HG02610 (cell line): ENCODE data around the gene TRIM66.
A peak's percentile ranks its signal among the peaks of the same experiment; 100 is the strongest.
"Not testable (repeated sequence)": the region's sequence is repeated elsewhere in the genome, so short reads cannot be mapped to it uniquely, and the experiment has no call there.

Experiments used
- ATAC-seq: cut with Tn5 transposase; IDR thresholded peaks from one replicate; pipeline ENCODE4 v1.9.1; 2021; ENCODE audit warnings: mild to moderate bottlenecking, moderate library complexity; ENCODE audit not compliant: unreplicated experiment

The TRIM66 gene

DNA sequence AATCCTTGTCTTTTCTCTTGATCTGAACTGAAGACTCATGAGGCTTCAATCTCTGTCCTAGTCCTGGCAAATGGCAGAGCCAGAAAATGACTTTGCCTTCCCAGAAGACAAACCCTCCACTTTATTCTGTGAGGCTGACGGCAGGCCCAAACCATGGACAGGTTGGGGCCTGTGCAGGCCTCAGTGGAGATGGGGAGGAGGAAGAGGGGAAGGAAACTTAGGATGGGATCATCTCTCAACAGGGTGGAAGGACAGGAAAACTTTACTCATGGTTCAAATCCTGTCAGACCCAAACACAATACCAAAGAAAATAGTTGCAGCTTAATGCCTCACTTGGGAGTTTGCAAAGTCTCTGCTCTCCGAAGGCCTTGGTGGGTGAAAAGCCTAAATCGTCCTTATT, 10.0 kb upstream of the TRIM66 start:
- ATAC-seq = no peak

DNA sequence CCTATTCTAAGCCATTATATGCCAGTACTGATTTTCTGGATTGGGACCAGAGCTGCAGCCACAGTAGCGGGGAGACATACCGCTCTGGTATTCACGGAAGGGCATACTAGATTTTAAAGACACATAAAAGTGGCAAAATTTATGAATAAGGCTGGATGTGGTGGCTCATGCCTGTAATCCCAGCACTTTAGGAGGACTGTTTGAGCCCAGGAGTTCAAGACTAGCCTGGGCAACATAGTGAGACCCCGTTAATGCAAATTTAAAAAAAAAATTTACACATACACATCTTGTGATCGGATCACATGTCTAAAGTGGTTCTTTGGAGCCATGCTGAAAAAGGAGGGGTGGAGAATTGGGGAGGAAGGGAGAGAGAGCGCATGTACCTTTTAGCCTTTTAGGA, 9.1 kb upstream of the TRIM66 start:
- no peak for ATAC-seq

DNA sequence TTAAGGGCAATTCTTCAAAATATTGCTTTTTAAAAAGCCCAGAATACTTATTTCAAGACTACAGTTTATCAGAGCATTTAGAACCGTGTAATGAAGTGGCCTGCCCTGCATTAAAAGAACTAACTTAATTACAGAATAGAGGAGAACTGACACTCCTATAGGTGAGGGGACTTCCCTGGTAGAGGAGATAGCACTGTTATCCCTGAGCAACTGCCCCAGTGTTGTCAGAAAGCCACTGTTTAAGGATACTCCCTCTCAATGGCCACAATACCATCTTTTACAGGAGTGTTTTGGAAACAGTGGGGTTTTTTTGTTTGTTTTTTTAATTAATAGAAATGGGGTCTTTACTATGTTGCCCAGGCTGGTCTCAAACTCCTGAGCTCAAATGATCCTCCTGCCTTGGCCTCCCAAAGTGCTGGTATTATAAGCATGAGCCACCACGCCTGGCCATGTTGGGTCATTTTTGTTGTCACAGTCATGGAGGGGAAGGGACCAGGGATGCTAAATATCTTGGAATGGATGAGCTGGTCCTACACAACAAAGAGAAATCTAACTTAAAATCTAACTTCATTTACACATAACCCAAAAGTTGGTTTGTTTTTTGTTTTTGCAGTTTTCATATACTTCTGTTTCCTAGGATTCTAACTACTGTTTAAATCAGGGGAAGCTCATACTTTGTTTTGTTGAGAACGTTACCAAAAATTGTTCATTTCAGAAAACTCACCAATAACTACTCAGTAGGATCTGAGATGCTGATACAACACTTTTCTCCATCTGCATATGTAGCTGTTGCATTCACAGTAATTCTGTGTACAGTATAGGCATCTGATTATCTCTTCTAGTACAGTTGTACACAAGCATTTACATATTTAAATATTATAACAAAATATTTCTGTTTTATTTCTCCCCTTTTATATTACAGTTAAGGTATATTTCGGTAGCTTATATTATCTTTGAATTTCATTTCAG, 8.2 kb upstream of the TRIM66 start:
- no peak for ATAC-seq

DNA sequence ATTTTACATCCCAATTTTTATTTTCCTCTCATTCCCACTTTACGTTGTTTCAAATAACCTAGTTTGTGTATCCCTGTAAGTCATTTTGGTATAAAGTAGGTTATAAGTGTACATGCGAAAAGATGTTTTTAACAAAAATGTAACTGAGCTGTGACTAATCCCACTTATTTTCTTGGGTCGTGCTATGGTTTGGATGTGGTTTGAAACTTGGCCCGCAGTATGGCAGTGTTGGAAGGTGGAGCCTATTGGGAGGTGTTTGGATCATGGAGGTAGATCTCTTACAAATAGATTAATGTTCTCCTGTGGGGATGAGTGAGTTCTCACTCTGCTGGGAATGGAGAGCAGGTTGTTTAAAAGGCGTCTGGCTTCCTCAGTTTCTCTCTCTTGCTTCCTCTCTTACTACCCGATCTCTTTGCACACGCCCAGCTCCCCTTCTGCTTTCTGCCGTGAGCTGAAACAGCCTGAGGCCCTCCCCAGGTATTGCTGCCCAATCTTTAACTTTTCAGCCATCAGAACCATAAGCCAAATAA, 7.3 kb upstream of the TRIM66 start:
- ATAC-seq = no peak

DNA sequence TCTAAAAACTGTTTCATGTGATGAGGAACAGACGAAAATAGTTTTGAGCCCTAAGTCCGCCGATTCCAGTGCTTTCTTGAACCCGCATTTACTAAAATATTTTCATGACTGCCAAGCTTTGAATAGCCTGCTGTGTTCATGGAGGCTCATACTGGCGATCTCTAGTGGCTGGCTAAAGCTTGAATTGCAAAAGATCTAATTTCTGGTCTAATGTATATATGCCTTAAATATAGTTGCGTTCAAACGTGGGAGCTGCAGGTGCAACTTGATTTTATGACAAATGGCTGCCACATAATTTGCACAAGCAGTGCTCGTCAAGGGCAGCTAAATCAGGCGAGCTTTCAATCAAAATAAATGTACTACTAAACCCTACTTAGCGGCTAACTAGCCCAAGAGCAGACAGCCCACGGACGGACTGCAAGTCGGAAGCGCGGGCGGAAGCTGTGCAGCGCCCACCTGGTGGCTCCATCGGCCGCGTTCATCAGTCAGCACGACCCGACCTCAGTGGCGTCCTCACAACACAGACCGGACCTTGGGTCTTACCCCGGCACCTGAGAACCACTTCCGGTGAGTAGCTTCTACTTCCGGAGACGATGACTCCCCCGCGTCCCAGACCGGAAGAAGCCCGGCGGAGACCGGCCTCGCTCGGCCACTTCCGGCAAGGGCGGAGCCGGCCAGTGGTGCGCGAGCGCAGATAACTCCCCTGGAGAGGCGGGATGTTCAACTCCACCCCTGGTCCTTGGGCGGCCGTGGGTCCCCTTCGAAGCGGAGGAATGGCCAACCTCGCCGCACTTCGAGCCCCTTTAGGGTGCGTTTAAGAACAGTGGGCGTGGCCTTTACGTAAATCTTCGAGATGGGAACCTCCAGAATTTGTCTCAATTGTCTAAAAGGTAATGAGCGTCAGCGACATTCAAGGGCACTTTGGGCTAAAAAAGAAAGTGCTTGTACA, 6.2 kb upstream of the TRIM66 start:
- peak; percentile 93 for ATAC-seq

DNA sequence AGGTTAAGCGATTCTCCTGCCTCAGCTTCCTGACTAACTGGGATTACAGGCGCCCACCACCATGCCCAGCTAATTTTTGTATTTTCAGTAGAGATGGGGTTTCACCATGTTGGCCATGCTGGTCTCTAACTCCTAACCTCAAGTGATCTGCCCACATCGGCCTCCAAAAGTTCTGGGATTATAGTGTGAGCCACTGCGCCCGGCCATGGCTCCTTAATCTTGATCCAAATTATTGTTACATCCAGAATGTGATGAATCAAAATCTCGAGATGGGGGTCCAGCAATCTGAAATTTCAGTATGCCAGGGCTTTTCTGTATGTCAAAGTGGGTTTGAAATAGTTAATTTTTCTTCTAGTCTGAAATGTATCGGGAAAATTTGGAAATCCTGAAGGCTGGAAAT, 3.9 kb upstream of the TRIM66 start:
- ATAC-seq = no peak

DNA sequence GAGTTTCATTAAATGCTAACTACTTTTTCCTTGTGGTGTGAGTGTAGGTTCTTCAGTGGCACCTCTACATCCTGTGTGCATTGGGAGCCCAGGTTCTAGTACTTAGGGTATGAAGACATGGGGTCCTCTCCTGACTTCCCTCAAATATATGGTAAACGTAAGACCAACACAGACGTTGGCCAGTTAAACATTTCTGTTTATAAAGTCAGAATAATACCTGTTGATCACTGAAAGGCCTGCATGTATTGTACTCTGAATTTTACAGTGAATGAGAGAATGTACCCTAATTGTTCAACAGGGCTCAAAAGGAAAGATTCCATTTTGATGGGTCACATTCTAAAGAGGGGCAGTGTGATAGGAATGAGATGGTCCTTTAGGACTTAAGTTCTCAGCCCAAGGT, 3.4 kb upstream of the TRIM66 start:
- no peak for ATAC-seq

DNA sequence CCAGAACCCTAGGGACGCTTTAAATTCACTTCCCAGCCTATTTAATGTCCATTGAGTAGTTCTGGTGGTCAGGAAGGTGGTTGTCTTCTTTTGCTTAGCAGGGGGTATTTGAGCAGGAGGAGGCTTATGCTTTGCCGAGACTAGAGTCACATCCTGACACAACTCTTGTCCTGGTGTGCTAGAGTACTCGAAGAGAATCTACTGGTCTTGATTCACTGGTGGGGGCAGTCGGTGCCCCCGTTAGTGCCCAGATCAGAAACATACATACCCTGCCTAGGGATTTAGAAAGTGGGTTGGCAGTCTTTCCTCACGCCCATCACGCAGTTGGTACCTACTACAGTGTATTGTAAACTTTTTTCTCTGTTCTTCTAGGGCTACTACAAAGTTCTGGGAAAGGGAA, 2.8 kb upstream of the TRIM66 start:
- ATAC-seq = no peak

DNA sequence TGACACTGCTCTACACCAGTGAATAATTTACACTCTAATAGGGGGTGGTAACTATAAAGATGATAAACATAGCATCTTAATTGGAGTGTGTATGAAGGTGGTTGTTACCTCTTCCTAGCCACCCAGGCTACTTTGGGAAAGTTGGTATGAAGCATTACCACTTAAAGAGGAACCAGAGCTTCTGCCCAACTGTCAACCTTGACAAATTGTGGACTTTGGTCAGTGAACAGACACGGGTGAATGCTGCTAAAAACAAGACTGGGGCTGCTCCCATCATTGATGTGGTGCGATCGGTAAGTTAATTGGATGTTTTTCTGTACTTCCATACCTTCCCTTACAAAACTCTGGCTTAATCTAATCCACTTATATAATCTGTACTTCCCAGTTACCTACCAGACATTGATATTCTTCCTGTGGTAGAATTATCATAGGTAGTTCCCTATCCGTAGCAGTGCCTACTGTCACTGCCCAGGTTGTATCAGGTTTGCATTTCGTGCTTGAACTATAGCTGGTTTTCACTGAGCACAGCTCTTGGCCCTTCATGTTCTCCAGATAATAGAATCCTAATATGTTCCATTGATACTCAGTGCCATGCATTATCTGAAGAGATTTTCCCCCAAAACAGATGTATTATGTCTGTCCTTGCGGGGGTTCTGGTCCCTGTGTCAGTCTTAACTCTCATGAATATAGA, 2.3 kb upstream of the TRIM66 start:
- ATAC-seq = no peak

DNA sequence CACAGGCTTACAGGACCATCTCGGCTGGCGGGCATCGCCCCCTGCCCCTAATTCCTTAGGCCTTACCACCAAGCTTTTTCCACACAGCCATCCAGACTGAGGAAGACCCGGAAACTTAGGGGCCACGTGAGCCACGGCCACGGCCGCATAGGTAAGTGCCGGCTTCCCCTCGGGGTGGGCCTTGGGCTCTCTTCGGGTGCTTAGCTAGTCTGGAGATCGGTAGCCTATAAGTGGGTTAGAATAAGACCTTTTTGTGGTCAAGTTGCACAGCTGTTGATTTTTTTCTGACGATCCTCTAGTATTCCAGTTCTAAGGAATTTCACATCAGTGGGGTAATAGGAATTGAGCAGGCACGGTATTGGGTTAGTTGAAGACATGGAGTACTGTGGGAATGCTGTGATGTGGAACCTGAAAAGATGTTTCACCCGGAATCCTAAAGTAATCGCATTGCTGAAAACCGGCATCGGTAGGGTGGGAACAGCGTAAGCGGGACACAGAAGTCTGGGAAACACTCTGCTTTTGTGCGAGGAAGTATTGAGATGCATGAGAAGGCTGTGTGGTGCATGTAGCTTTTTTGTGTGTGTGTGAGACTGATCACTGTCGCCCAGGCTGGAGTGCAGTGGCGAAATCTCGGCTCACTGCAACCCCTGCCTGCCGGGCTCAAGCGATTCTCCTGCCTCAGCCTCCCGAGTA, 796 bp upstream of the TRIM66 start:
- ATAC-seq = no peak

DNA sequence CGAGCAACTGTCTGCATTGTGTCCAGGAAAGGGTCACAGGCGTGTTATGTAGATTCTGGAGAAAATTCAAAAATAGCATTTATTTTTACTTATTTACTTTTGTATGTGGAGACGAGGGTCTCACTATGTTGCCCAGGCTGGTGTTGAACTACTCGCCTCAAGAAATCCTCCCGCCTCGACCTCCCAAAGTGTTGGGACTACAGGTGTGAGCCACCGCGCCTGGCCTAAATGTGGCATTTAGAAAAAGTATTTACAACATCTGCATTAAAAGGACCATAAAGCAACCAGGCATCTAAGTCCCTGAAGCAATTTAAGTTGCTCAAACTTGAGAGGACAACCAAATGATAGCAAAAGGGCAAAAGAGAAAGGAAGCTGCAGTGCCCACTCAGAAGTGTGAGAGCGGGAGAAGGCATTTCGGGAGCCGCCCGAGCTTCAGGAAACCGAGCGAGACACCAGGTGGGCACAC, 595 bp downstream of the TRIM66 start:
- no peak for ATAC-seq

DNA sequence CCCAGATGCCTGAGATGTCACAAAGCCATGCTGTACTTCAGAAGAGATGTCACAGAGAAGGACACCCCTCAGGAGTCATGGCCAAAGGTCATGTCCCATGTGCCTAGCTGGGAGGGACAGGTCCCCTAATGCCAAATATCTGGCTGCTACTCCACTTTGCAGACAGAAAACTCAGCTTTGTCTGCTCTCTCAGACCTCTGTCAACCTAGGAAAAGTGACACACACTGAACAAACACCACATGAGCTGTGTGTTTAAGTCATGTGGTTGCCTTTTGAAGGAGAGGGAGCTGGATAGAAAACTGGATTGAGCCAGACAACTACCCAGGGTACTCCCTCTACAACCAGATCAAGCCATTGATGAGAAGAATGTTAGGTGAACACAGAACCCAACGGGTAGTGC, 3.5 kb downstream of the TRIM66 start:
- ATAC-seq = no peak

DNA sequence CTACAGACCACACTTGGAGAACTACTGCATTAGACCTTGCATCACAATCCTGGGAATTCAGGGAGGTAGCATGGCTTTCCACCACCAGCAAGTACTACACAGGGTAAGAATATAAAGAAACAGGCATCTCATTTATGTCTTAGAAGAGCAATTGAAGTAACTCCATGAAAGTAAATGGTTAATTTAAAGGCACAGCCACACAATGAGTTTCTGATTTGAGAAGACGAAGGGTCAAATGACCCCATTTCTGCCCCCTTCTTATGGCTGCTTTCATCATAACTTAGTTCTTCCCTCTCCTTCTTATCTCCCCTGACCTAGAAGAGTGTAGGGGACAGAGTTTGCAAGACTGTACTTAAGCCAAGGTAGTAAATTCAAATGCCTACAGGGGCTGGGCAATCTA, 6.0 kb downstream of the TRIM66 start:
- ATAC-seq = no peak

DNA sequence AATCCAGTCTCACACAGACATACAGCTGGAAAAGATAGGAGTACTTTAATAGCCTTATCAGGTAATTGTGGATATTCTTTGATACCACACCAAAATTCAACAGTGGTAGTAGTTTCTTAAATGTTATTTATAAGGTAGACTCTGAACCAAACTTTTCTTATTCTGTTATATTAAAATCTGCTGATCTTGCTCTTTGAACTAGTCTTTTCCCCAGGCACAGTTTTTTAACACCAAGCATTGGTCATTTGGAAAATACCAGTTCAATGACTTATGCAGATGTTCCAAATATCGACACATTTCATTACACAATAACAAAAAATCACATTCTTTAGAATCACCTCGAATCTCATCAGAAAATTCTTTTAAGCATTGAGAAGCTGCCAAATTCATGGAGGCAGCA, 7.6 kb downstream of the TRIM66 start:
- no peak for ATAC-seq

DNA sequence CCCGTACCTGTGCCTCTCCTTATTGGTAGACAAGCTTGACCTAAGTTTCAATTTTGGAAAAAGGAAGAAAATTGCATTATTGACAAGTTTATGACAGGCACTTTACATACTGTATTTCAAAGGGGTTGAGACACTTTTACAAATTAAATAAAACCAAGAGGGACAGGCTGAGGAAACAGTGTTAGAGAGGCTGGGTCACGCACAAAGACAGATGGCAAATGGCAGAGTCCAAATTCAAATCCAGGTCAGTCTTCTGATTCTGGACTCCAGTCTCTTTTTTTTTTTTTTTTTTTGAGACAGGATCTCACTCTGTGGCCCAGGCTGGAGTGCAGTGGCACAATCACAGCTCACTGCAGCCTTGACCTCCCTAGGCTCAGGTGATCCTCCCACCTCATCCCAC, 10.1 kb downstream of the TRIM66 start:
- ATAC-seq = no peak

DNA sequence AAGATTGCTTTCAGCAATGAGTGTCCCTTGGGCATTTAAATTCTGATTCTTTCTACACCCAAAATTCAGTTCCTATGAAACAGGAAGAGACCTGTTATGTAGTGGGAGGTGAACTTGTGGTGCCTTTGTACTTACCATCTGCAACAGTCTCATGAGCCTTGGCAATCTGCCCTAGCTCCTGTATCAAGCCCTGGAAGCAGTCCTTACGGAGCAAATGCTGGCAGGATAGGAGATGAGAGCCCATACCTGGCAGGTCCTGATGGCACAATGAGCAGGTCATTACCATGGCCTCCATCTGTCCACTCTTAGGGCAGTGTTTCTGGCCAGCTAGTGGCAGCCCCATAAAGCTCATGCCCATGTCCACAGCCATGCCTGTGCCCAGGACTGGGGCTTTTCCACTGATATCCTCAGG, 10.8 kb downstream of the TRIM66 start:
- ATAC-seq = no peak

DNA sequence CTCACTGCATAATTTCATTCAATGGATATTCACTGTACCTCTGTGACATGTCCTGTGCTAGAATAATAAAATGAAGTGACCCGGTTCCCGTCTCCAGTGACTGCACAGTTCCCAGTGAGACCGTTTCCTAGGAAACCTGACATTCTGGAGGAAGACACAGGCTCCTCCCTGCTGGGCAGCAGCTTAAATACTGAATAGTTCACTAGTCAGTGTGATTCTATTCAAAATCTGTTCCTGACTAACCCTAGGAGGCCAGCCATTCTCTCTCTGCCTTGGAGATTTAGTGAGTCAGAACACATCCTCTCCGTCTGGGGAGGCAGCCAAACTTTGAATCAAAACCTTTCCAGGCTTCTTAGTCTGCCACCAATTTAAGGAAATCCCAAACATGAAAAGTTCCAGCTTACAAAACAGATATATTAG, 11.3 kb downstream of the TRIM66 start:
- no peak for ATAC-seq

DNA sequence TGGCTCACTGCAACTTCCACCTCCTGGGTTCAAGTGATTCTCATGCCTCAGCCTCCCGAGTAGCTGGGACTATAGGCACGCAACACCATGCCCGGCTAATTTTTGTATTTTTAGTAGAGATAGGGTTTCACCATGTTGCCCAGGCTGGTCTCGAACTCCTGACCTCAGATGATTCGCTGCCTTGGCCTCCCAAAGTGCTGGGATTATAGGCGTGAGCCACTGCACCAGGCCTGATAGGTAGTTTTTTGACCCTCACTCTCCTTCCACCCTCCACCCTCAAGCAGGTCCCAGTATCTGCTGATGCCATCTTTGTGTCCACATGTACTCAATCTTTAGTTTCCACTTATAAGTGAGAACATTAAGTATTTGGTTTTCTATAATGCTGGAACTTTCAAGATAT, 12.4 kb downstream of the TRIM66 start:
- ATAC-seq = not testable (repeated sequence)

DNA sequence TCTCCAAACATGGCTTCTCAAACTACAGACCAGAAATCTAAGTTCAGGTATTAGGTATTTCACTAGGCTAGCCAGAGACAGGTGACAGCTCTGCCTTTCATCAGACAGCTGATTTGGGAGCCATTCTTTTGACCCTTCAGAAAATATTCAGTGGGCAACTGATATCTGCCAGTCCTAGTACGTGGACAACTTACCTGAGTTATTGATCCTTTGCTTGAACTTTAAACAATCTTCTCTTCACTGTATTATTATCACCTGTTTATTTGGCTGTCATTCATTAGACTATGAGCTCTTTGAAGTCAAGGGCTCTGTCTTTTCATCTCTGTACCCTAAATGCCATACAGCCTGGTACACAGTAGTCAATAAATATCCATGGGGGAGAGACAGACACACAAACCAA, 17.2 kb downstream of the TRIM66 start:
- ATAC-seq = no peak
